HEK293 (cell line): Measurements from ENCODE around the gene UGT1A8.

ENCODE experiments used
- CTCF ChIA-PET: fragments of 350-600 bp; formaldehyde crosslinking; extraction: SDS; loops from one replicate; lab custom pipeline; 2021; ENCODE audit warnings: antibody characterized with exemption; lab: Yijun Ruan, JAX
- POLR2A ChIA-PET: fragments of 300-600 bp; formaldehyde crosslinking; extraction: SDS; loops from one replicate; lab custom pipeline; 2020; ENCODE audit warnings: antibody characterized with exemption, inconsistent platforms; lab: Yijun Ruan, JAX
- H3K27ac ChIP-seq: fragments of 200-500 bp; sonication (Bioruptor generic); 2 replicates; pipeline ENCODE4 v1.5.1; 2014; ENCODE audit warnings: low read depth, low read length, control low read depth, inconsistent platforms; ENCODE audit errors: extremely low read depth
- H3K36me3 ChIP-seq, 2 experiments: fragments of 200-500 bp in 1 of 2; sonication (Bioruptor generic) in 1 of 2; 1 replicate in 1 of 2; 2 replicates in 1 of 2; pipeline ENCODE4 v1.5.1; 2014 to 2017; ENCODE audit warnings: inconsistent platforms in 2 of 2, low read length in 2 of 2; ENCODE audit not compliant: control insufficient read depth in 2 of 2, insufficient read depth in 1 of 2
- H3K4me1 ChIP-seq: fragments of 200-500 bp; sonication (Bioruptor generic); 2 replicates; pipeline ENCODE4 v1.5.1; 2014; ENCODE audit warnings: mild to moderate bottlenecking, low read length, inconsistent platforms; ENCODE audit not compliant: control insufficient read depth, insufficient read depth
- H3K4me3 ChIP-seq: 2 replicates; pipeline ENCODE4 v1.5.1; 2011; ENCODE audit warnings: low read depth, mild to moderate bottlenecking, control low read depth, low read length, moderate library complexity
- H3K9me3 ChIP-seq: fragments of 200-500 bp; sonication (Bioruptor generic); 2 replicates; pipeline ENCODE4 v1.5.1; 2014; ENCODE audit warnings: low read depth, low read length, inconsistent platforms; ENCODE audit not compliant: control insufficient read depth, insufficient read depth
- BCL6B ChIP-seq: fragments of 450-650 bp; formaldehyde crosslinking; IDR thresholded peaks from 2 replicates; pipeline ENCODE4 v1.5.1; 2017; ENCODE audit warnings: missing biosample characterization, missing genetic modification characterization
- FEZF1 ChIP-seq: fragments of 450-650 bp; formaldehyde crosslinking; IDR thresholded peaks from 2 replicates; pipeline ENCODE4 v1.5.1; 2016; ENCODE audit warnings: missing biosample characterization, missing genetic modification characterization
- KLF7 ChIP-seq: fragments of 450-650 bp; formaldehyde crosslinking; IDR thresholded peaks from 2 replicates; pipeline ENCODE4 v1.5.1; 2016; ENCODE audit warnings: missing biosample characterization, missing genetic modification characterization, borderline replicate concordance
- PRDM10 ChIP-seq: fragments of 450-650 bp; formaldehyde crosslinking; IDR thresholded peaks from 2 replicates; pipeline ENCODE4 v1.5.1; 2016; ENCODE audit warnings: missing biosample characterization, missing genetic modification characterization
- SCRT1 ChIP-seq: fragments of 450-650 bp; formaldehyde crosslinking; IDR thresholded peaks from 2 replicates; pipeline ENCODE4 v1.5.1; 2016; ENCODE audit warnings: missing biosample characterization, missing genetic modification characterization, borderline replicate concordance
- ZBTB11 ChIP-seq: fragments of 450-650 bp; formaldehyde crosslinking; conservative IDR thresholded peaks from 2 replicates; pipeline ENCODE4 v1.5.1; 2016; ENCODE audit warnings: low read depth, missing biosample characterization, missing genetic modification characterization
- ZNF132 ChIP-seq: fragments of 450-650 bp; formaldehyde crosslinking; IDR thresholded peaks from 2 replicates; pipeline ENCODE4 v1.5.1; 2017; ENCODE audit warnings: missing biosample characterization, missing genetic modification characterization, borderline replicate concordance
- ZNF174 ChIP-seq: fragments of 450-650 bp; formaldehyde crosslinking; IDR thresholded peaks from 2 replicates; pipeline ENCODE4 v1.5.0; 2017; ENCODE audit warnings: missing biosample characterization, mild to moderate bottlenecking, missing genetic modification characterization
- ZNF2 ChIP-seq: fragments of 450-650 bp; formaldehyde crosslinking; IDR thresholded peaks from 2 replicates; pipeline ENCODE4 v1.5.1; 2016; ENCODE audit warnings: missing biosample characterization, missing genetic modification characterization
- ZNF324 ChIP-seq: fragments of 450-650 bp; formaldehyde crosslinking; IDR thresholded peaks from 2 replicates; pipeline ENCODE4 v1.5.1; 2016; ENCODE audit warnings: missing biosample characterization, missing genetic modification characterization
- ZNF341 ChIP-seq: fragments of 450-650 bp; formaldehyde crosslinking; IDR thresholded peaks from 2 replicates; pipeline ENCODE4; 2016; ENCODE audit warnings: low read depth, missing biosample characterization, missing genetic modification characterization
- ZNF366 ChIP-seq: fragments of 450-650 bp; formaldehyde crosslinking; conservative IDR thresholded peaks from 2 replicates; pipeline ENCODE4 v1.5.1; 2016; ENCODE audit warnings: missing biosample characterization, missing genetic modification characterization
- ZNF37A ChIP-seq: fragments of 450-650 bp; IDR thresholded peaks from 2 replicates; pipeline ENCODE4 v1.5.1; 2018; ENCODE audit warnings: missing biosample characterization, missing genetic modification characterization
- ZNF514 ChIP-seq: fragments of 450-650 bp; formaldehyde crosslinking; IDR thresholded peaks from 2 replicates; pipeline ENCODE4 v1.5.1; 2016; ENCODE audit warnings: missing biosample characterization, missing genetic modification characterization
- ZNF548 ChIP-seq: fragments of 450-650 bp; formaldehyde crosslinking; IDR thresholded peaks from 2 replicates; pipeline ENCODE4 v1.5.1; 2016; ENCODE audit warnings: missing biosample characterization, missing genetic modification characterization
- ZNF555 ChIP-seq: fragments of 450-650 bp; formaldehyde crosslinking; conservative IDR thresholded peaks from 2 replicates; pipeline ENCODE4 v1.5.1; 2017; ENCODE audit warnings: missing biosample characterization, mild to moderate bottlenecking, missing genetic modification characterization, inconsistent platforms
- ZNF560 ChIP-seq: fragments of 450-650 bp; formaldehyde crosslinking; IDR thresholded peaks from 2 replicates; pipeline ENCODE4 v1.5.1; 2017; ENCODE audit warnings: missing biosample characterization, missing genetic modification characterization, borderline replicate concordance
- ZNF629 ChIP-seq: fragments of 450-650 bp; formaldehyde crosslinking; IDR thresholded peaks from 2 replicates; pipeline ENCODE4 v1.5.1; 2017; ENCODE audit warnings: missing biosample characterization, missing genetic modification characterization
- ZNF664 ChIP-seq: fragments of 450-650 bp; formaldehyde crosslinking; IDR thresholded peaks from 2 replicates; pipeline ENCODE4 v1.5.1; 2016; ENCODE audit warnings: missing biosample characterization, missing genetic modification characterization
- ZNF704 ChIP-seq: fragments of 450-650 bp; formaldehyde crosslinking; IDR thresholded peaks from 2 replicates; pipeline ENCODE4 v1.5.1; 2016; ENCODE audit warnings: missing biosample characterization, missing genetic modification characterization
- ZNF707 ChIP-seq: fragments of 450-650 bp; formaldehyde crosslinking; IDR thresholded peaks from 2 replicates; pipeline ENCODE4 v1.5.1; 2016; ENCODE audit warnings: missing biosample characterization, missing genetic modification characterization
- ZNF76 ChIP-seq: fragments of 450-650 bp; formaldehyde crosslinking; IDR thresholded peaks from 2 replicates; pipeline ENCODE4; 2016; ENCODE audit warnings: low read depth, missing biosample characterization, missing genetic modification characterization, borderline replicate concordance
- ZNF777 ChIP-seq: fragments of 450-650 bp; formaldehyde crosslinking; IDR thresholded peaks from 2 replicates; pipeline ENCODE4 v1.5.1; 2017; ENCODE audit warnings: missing biosample characterization, missing genetic modification characterization, borderline replicate concordance

The UGT1A8 gene

GRCh38 chr2:233593201-233593600 is 24.2 kb upstream of the UGT1A8 start:
- Histone ChIP-seq H3K4me3 (no peak overlapping the region), H3K9me3 (no peaks in the 10 kb centered on the region), H3K27ac (no peak overlapping the region), H3K4me1 (no peaks in the 10 kb centered on the region), H3K36me3 (no peaks in the 10 kb centered on the region)
- CTCF ChIA-PET: no interaction called here
- no peak for TF ChIP-seq ZNF664 (tag by site-specific recombination)
- TF ChIP-seq ZNF324: no peak
- POLR2A ChIA-PET: no interaction called here

GRCh38 chr2:233597522-233597921 is 19.9 kb upstream of the UGT1A8 start:
- Histone ChIP-seq H3K36me3 (no peaks in the 10 kb centered on the region), H3K4me3 (no peak overlapping the region), H3K9me3 (no peaks in the 10 kb centered on the region), H3K27ac (no peak overlapping the region), H3K4me1 (no peaks in the 10 kb centered on the region)
- ChIA-PET CTCF (interaction anchor here (1.3 kb wide), 1 partner anchor 114 kb away, joined by 4 read pairs; no protein-coding TSS in a partner anchor), POLR2A (no interaction called here)
- TF ChIP-seq ZNF777 (tag by site-specific recombination) (no peak), ZNF514 (tag by site-specific recombination) (no peak), SCRT1 (tag by site-specific recombination) (no peak), PRDM10 (tag by site-specific recombination) (no peak), ZNF2 (tag by site-specific recombination) (no peak), ZNF704 (tag by site-specific recombination) (no peak), ZNF174 (no peak), ZNF132 (tag by site-specific recombination) (no peak), ZNF548 (tag by site-specific recombination) (no peak), ZNF560 (tag by site-specific recombination) (no peak)

- no peaks in the 10 kb centered on the region for H3K36me3 ChIP-seq
- no peak overlapping the region for H3K27ac ChIP-seq
- H3K9me3 ChIP-seq: no peaks in the 10 kb centered on the region
- no peak overlapping the region for H3K4me3 ChIP-seq
- H3K4me1 ChIP-seq: no peaks in the 10 kb centered on the region
- ChIA-PET CTCF (interaction anchor here (0.7 kb wide), 1 partner anchor 16 kb away, joined by 3 read pairs; no protein-coding TSS in a partner anchor), POLR2A (no interaction called here)
- TF ChIP-seq ZNF629: no peak
- TF ChIP-seq ZNF555 (tag by site-specific recombination): no peak
- no peak for TF ChIP-seq ZNF132 (tag by site-specific recombination)
- no peak for TF ChIP-seq FEZF1 (tag by site-specific recombination)
- no peak for TF ChIP-seq ZNF366 (tag by site-specific recombination)
- no peak for TF ChIP-seq BCL6B (tag by site-specific recombination)
- TF ChIP-seq ZNF707: no peak
- no peak for TF ChIP-seq ZBTB11
- TF ChIP-seq ZNF76 (tag by site-specific recombination): no peak
- TF ChIP-seq ZNF37A (tag by site-specific recombination): no peak
- no peak for TF ChIP-seq ZNF341 (tag by site-specific recombination)
- TF ChIP-seq KLF7 (tag by site-specific recombination): no peak
Observed at GRCh38 chr2:233598952-233599351, 18.5 kb upstream of the UGT1A8 start.
